Fibroblast of peridontal ligament (primary cell): ENCODE measurements around the gene GREM2.
A peak's percentile ranks its signal among the peaks of the same experiment; 100 is the strongest.

Source experiments
- DNase-seq: peaks from one replicate; pipeline ENCODE4 v3.0.0-alpha.2; 2010; ENCODE audit errors: extremely low read depth

GREM2 gene

DNA sequence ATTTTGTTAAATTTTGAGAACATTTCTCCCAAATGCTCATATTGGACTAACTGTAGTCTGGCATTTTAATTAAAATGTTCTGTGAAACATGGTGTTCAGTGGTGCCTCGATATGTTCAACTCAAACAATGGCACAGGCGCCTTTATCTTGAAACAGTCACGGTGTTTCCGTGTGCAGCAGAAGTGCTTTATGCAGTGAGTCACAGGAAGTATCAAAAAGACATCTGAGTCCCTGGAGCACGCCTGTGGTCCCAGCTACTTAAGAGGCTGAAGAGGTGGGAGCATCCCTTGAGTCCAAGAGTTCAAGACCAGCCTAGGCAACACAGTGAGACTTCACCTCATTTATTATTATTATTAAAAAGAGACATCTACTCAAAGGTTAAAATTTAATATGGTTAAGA, 52.2 kb downstream of the GREM2 start:
- DNase-seq: no peak

DNA sequence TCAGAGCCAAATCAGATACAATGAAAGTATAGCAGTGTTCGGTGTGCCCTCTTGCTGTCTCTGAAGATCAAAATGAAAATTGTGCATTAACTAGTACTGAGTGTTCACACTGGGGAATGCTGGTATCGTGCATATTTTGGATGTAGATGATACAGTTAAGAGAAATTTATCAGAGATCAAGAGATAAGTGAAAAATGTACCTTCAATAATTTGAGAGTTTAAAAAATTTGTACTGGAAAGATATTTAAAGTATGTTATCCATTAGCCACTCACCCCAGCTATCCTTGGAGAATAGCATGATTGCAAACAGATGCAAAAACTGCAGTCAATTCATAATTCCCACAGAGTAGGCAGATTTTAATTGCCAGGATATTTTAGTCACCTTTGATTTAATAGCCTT, 56.4 kb downstream of the GREM2 start:
- peak; percentile 69 for DNase-seq

DNA sequence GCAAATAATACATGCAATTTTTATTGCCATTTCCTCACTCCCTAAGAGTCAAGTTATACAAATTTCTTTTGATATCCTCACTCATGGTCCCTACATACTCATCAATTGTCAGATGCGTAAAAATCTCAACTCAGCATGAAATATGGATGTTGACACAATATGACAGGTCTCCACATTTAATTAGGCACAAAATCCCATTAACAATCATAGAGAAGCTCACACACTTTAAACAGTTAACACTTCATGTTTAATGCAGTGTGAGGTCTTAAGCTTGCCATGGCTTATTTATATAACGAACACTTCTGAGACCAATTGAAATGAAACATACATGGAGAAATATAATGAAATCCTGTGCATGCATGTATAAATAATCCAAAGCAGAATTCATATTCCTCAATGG, 58.6 kb downstream of the GREM2 start:
- DNase-seq: no peak

DNA sequence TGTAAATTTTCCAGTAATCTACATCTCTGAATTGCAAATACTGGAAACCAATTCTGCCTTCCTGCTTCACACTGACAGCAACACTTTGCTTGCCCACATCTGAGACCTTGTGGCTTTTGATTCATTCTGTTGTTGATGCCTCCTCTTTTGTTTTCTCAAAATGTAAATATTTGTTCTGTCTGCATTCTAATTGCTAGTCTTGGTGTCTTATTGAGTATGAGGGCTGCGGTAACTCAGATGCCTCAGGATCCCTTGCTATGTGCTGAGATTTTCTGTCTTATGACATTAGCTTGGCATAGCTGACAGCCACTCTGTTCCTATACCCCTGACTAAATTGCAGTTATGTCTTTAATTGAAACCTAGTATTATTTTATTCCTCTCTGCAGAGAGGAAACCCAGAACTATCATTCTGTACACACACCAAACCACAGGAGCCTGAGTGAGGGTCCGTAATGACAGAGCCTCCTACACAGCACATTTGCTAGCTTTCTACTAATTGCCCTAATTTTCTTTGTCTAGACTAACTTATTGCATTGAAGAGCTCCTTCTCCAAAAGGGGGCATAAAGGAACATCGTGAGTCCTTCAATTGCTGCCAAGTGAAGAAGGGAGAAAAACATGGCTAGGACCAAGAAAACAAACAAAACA, 72.1 kb downstream of the GREM2 start:
- no peak for DNase-seq

DNA sequence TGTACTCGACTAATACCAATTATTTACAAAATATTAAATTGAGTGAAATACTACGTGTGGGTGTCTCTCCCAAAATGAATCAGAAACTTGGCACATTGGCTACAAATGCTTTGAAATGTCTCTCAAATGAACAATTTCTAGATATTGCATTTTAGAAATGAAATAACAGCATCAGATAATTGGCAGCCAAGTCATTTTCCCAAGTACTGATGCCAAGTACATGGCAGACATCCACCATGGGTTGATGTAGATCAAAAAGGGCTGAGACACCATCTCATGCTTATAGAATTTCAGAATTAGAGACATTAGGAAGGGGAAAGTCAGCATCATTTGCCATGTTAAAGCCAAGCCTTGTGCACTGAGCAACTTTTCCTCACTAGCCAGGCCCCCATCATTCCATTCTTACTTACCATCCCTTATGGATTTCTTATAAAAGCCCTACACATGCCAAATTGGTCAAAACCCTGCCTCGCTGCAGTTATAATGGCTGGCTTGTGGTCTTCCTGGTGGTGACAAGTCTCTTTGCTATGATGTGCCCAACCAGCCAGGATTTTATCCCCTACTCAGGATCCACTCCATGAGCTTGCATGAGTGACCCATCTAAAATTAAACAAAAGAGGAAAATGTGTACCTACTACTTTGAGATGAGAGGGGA, 73.1 kb downstream of the GREM2 start:
- peak; percentile 58 for DNase-seq

DNA sequence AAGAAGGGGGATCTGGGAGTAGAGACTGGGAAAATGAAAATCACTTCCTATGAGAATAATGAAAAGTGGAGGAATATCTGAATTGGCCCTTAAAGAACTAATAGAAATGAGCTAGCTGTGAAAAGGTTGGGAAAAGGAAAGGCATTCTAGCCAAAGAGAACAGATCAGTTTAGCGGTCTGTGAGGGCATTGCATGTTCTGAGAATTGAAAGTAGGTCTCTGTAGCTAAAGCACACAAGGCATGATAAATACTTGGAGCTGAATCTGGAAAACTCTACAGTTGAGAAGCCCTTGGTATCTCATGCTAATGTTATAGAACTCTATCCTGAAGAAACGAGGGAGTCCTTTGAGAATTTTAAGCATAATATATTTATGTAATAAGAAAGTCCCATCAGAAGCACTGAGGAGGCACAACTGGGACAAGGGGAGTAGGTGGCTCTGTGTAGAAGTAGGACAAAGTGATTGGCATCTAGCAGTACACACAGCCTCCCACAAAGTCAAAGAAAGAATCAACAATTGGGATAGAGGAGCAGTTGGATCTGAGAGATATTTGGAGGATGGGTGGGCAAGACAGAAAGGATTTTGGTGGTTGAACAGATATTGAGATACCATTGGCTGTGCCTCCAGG, 78.7 kb downstream of the GREM2 start:
- DNase-seq: no peak

DNA sequence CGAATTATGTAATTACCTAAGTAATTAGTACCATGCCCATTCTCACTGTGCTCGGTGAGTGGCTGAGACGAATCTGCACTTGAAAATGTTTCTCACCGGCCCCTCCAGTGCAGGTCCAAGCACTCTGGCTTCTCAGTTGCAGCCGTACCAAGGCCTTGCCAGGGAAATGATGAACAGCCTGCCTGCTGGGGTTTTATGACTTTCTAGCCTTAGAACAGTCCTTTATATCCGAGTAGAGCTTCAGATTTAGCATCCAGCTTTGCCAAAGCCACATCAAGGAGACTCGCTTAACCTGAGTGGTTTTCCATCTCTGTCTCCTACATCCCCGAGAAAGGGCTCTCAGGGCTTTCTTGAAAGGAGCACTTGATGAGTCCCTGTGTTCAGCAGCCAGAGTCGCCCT, 83.4 kb downstream of the GREM2 start:
- DNase-seq: no peak

DNA sequence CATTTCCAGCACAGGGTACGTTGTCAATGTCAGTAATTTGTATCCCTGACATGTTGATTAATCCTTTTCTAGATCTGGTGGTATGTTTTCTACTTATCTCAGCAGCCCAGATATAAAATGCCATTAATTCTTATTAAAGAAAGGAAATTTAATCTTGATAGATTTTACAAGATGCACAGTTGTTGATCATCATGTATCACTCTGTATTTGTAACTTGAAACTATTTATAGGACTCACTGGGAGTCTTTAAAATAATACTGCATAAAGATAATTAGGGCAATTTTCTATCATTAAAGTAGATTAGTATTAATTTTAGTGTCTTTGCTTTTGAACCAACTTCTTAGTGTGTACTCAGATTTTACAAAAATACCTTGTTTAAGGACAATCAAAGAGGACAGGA, 84.9 kb downstream of the GREM2 start:
- no peak for DNase-seq

DNA sequence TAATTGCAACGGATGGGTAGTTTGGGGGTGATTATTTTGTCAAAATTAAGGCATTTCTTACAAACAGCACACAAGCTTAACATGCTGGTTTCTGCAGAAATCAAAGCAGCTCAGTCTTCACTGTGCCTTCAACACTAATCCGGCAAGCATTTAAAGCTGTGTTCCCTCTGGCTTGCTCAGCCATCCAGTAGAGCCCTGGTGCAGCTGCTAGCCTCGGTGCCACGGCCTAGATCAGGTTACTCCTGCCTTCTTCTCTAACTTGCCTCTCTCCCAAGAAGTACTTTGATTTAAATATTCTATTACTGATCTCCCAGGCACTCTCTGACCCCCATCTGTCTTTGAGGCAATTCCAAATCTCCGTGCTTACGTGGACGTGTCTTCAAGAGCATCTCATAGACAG, 85.6 kb downstream of the GREM2 start:
- peak; percentile 52 for DNase-seq

DNA sequence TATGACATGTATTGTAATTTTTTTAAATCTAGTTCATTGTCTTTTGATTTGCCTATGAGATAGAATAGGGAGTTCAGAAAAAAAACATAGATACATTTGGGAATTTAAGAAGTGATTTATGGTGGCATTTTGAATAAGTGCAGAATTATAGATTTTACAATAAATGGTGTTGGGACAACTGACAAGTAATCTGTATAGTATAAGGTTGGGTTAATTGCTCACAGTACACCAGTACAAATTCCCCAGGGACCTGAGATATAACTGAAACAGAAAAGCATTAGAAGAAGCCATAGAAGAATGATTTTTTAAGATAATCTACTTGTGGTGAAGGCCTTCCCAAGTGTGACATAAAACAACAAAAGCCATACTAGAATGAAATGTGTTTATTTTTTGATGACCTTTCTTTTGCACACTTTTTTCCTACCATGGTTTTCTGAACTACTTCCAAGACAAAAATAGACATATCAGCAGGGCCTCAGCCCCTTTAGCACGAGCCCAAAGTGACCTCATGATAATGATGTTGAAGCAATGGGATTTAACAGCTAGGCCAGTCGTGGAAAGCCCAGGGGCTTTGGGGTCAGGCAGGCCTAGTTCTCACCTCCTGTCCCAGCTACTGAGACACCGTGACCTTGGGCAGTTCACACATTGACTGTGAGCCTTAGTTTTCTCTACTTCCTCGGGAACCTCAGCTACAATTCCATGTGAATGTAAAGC, 87.4 kb downstream of the GREM2 start:
- DNase-seq: peak; percentile 31

DNA sequence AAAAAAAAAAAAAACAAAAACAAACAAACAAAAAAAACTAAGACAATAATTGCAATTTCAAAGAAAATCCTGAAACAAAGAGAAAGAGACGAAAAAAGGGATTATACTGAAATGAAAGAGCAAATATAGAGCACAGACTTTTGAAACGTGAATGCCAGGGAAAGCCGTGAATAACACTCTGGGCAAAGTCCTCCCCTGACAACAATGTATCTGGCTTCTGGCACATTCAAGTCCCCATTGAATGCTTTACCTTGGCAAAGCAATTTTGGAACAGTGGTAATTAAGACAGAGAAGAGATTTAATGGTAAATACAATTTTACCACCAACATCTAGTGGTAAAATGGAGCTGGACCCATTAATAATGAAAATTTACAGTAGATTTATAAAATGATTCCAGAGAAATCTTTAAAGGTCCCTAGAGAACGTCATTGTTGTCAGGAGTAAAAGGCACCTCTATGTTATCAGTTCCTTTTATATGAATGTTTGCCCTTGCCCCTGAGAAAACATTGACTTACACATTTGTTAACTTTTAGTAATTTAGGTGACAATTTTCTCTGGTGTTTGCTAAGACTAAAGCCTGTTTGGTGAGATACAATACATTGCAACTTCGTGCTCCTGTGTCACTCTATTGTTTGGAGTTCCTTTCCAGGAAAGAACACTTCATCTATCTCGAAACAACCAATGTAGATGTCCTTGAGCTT, 89.7 kb downstream of the GREM2 start:
- no peak for DNase-seq

DNA sequence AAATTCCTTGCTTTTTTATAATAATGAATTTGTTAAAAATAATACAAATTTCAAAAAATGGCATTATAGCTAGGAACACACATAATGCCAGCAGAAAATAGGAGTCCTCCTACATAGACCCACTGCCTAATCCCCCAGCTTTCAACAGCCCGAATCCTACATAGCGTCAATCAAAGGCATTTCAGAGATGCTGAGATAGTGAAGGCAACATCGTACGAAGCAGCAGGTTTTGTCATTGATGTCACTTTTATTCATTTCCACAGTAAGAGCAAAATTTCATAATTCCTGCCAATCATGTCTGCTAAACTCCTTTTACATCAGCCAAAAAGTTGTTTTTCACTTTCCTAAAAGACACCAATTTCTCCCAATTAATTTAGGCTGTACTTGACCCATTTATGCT, 94.1 kb downstream of the GREM2 start:
- no peak for DNase-seq

DNA sequence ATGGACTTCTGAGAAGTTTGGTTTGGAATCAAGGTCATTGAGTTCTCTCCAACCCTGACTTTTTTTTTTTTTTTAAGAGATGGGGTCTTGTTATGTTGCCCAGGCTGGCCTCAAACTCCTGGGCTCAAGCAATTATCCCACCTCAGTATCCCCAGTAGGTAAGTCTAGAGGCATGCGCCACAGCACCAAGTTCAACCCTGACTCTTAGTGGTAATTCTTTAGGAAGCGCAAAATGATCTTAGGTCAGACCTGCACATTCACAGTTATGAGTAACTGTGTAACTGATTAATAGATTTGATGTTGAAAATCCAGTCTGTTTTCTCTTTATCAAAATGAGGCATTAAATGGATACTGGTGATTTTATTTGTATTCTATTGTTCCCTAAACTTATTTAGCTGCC, 95.9 kb downstream of the GREM2 start:
- no peak for DNase-seq

DNA sequence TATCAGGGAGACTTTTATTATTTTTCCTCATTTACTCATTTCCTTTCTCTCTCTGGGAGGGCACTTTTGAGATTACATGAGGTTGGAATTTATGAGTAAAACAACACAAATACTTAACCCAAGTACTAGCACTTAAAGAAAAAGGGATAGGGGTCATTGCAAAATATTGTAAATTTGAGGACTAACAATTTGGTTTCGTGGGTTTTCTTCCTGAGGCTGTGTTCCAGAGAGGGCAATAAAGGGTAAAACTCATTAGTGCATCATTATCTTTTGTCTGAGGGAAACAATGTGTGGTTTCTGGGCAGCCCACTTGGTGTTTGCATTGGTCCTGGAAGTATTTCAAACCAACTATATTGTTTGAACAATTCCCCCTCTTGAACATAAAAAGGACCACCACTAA, 96.5 kb downstream of the GREM2 start:
- peak; percentile 41 for DNase-seq

DNA sequence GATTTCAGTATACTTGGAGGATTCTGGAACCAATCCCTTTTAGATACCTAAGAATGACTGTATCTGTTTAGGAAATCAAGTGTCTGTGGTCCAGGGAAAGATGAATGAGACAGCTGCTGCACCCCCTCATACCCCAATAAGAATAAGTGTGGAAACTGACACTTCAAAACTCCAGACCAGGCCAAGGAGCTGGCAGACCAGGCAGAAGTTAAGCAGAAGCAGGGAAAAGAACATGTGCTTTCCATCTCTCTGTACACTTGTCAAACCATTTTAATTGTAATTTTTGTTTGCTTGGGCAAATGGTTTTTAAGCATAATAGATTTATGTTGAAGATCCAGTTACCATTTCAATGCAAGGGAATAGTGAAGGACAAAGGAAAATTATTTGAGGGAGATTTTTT, 100.2 kb downstream of the GREM2 start:
- no peak for DNase-seq

DNA sequence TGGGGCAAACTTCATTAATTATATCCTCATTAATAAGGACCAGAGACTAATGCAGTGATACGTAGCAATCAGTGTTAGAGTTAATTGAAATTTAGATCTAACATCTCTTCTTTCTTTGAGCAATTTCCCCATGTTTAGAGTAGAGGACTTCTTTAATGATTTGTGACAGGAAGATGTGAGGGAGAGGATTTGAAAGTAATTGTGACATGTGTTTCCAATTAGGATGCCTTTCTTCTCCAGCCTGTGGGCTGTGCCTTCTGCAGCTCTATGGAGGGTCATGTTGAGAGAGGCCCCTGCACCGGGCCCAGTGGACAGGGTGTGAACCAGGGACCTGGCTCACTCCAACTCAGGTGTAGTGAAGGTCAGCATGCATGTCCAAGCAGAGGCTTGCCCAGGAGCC, 103.0 kb downstream of the GREM2 start:
- peak; percentile 73 for DNase-seq

DNA sequence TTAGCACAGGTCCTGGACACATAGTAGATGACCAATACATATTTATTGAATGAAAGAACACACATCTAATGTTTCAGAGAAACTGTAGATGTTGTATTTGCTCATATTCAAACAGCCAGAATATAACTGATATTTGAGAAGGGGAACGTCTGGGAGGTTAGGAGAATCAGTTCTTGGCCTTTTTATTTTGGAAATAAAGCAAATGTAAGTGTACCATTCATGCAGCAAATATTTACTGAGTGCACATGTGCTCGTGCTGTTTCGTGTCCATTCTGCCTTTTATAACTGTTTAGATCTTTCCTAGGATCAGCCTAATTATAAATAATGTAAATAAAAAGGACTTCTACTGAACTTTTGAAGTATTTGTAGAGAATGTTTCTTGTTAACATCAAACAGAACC, 103.8 kb downstream of the GREM2 start:
- DNase-seq: peak; percentile 40

DNA sequence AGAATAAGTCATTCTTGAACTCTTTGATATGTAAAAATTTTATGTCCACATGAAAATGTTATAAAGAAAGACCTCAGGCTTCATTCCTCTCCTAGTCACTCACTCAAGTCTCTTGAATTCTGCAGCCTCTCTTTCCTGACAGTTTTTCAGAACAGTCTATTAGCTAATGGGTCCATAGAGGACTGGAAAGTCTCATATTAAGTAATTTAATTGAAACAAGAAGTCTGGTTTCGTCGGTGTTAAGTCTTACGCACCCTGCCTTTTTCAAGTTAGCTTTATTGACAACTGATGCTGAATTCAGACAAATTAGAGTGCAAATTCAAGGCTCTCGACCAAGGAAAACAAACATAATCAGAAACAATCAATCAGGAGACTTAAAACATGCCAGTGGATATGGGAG, 105.8 kb downstream of the GREM2 start:
- DNase-seq: no peak

DNA sequence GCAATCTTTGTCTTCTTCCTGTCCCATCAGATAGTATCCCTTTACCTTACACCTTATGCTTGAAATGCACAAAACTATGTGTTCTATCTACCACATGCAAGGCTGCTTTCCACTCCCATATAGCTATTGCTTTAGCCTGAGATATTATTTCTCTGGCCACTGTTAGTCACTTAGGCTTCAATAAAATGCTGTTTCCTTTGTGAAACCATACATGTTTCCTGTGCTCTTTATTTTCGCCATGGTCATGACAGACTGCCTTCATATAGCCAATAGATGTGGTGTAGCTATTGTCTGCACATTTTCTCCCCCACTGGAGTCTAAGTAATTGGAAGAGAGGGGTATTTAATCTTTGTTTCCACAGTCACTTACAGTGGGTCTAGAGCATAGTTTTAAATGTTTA, 108.4 kb downstream of the GREM2 start:
- DNase-seq: no peak

DNA sequence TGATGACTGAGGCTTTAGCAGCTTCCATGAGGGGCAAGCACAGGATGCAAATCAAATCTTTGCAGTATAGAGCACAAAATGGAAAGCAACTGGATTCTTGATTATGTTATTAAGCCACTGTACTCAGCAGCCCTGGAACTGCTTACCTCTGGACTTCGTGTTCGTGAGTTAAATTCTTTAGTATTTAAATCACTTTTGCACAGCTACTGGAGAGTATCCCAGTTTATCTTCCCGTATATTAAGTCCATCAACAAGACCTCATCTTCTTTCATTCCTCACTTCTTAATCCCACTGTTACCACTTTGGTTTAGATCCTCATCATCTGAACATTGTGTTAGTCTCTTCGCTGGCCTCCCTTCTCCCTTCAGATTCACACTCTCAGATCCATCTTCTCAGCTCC, 108.9 kb downstream of the GREM2 start:
- no peak for DNase-seq

DNA sequence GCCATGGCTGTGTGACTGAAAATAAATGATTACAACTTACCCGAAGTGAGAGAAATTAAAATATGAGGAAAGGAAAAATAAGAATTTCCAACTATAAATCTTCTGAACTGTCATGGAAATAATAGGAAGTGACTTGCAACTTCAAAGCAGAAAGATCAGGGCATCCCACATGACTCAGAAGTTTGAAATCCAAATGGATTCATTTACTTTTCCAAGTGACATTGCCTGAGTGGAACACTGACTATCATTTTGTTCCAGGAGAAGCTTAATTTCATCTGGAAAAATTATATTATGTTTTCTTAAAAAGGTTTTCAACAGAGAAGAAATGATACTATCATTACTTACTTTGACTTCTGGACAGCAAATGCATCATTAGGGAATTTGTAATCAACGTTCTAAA, 110.8 kb downstream of the GREM2 start:
- DNase-seq: peak; percentile 30

DNA sequence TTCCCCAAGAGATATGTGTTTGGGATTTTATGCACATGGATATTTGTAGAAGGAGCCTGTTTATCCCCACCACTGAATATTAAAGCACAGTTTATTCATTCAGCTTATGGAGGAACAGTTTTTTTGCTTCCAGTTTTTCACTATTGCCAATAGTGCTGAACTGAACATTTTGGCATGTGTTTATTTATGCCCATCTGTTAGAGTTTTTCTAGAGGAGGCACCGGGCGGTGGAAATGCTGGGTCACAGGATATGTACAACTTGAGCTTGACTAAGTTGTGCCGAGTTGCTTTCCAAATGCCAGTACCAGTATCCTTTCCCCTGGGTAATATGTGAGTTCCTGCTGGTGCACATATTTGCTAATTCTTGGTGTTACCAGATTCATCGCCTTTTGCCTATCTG, 111.3 kb downstream of the GREM2 start:
- DNase-seq: no peak
